ENCODE data around the gene ALKBH4.
"Not testable (repeated sequence)": the region's sequence is repeated elsewhere in the genome, so short reads cannot be mapped to it uniquely, and the experiment has no call there.

ALKBH4 gene
- 3.7 to 7.4 (median 4.1) reads per million in 3 donors for total RNA-seq

DNA sequence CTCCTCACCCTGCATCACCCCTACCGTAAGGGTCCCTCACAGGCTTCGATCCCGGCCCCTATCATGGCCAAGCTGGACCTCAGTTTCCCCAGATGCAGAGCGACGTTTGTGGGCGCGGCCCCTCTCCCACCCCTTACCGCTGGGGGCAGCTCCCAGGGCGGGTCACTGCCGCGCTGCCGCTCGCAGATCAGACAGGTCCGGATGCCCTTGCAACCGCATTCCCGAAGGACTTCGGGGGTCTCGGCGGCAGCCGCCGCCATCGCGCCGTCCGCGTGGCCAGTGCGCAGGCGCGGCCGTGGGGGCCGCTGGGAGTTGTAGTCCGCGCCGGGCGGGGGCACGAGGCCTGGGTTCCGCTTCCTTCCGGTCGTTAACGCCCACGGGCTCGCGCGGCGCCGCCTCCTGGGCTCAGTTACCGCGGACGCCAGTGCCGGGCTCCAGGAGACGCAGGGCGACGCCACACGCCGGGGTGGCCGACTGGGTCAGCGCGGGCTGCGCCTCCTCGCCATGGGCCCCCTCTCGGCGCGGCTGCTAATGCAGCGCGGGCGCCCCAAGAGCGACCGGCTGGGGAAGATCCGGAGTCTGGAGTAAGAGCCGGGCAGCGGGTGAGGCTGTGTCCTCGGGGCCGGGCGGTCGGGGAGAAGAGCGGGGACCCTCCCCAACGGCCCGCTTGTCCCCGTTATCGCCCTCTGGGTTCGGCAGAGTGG lies at the start of gene ALKBH4, which contains the start of gene LRWD1:
ALKBH4 (minus strand) TSS at position 287 of the 704 bp plus-strand sequence; CDS start at position 260, 27 bp downstream.
LRWD1 (plus strand) TSS at position 408 of the 704 bp plus-strand sequence; CDS start at position 505, 97 bp downstream.
- Histone ChIP-seq H3K27ac (ENCODE audit: insufficient read depth, low read length, poor library complexity, severe bottlenecking) (peak within 1 kb of the TSS; percentile 64), H3K36me3 (ENCODE audit: control insufficient read depth, insufficient read depth, low read length) (peaks cover 8% of the 10 kb centered on the region), H3K9me3 (ENCODE audit: control insufficient read depth, low read length) (no peaks in the 10 kb centered on the region), H3K27me3 (replicated peaks; ENCODE audit: control insufficient read depth, insufficient read depth, low read length, poor library complexity, severe bottlenecking) (no peaks in the 10 kb centered on the region), H3K4me3 (ENCODE audit: insufficient read depth, low read depth, low read length, poor library complexity, severe bottlenecking) (peak within 1 kb of the TSS; percentile 93), H3K4me1 (ENCODE audit: control insufficient read depth, insufficient read depth, low read length, poor library complexity, severe bottlenecking) (peaks cover 19% of the 10 kb centered on the region)
- DNase-seq = peak; percentile 87 to 91 (median 90)

GRCh38 chr7:102512642-102513221 lies 48.1 kb upstream of the ALKBH4 start:
- not testable (repeated sequence) for H3K4me3 ChIP-seq (ENCODE audit: insufficient read depth, low read depth, low read length, poor library complexity, severe bottlenecking); H3K9me3 ChIP-seq (ENCODE audit: control insufficient read depth, low read length); H3K27me3 ChIP-seq (replicated peaks; ENCODE audit: control insufficient read depth, insufficient read depth, low read length, poor library complexity, severe bottlenecking); H3K36me3 ChIP-seq (ENCODE audit: control insufficient read depth, insufficient read depth, low read length); DNase-seq; H3K4me1 ChIP-seq (ENCODE audit: control insufficient read depth, insufficient read depth, low read length, poor library complexity, severe bottlenecking); H3K27ac ChIP-seq (ENCODE audit: insufficient read depth, low read length, poor library complexity, severe bottlenecking)

DNA sequence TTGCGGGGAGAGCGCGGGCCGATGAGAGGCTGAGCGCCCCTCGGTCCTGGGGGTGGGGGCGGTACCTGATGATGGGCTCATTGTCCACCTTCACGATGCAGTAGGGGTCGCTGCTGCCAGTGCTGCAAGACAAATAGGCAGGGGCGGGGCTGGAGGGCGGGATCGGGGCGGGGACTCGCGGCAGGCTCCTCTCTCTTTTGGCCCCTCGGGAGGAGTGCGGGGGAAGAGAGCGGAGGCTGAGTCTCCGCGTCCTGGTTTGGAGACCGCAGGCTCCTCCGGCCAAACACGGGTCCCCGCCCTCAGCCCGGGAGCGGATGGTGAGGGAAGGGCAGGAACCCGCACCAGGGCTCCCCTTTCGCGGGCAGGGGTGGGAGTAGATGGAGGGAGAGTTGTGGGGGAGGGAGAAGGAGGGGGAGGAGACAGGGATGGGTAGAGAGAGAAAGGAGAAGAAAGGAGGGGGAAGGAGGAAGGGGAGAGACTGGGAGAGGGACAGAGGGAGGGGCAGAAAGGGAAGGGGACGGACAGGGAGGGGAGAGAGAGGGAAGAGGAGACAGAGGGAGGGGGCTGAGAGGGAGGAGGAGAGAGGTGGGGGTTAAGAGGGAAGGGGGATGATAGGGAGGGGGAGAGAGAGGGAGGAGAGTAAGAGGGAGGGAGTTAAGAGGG lies 47.3 kb upstream of the ALKBH4 start:
- not testable (repeated sequence) for H3K36me3 ChIP-seq (ENCODE audit: control insufficient read depth, insufficient read depth, low read length); H3K27me3 ChIP-seq (replicated peaks; ENCODE audit: control insufficient read depth, insufficient read depth, low read length, poor library complexity, severe bottlenecking); H3K9me3 ChIP-seq (ENCODE audit: control insufficient read depth, low read length); DNase-seq; H3K27ac ChIP-seq (ENCODE audit: insufficient read depth, low read length, poor library complexity, severe bottlenecking); H3K4me3 ChIP-seq (ENCODE audit: insufficient read depth, low read depth, low read length, poor library complexity, severe bottlenecking); H3K4me1 ChIP-seq (ENCODE audit: control insufficient read depth, insufficient read depth, low read length, poor library complexity, severe bottlenecking)

GRCh38 chr7:102510575-102510974 lies 45.9 kb upstream of the ALKBH4 start:
- not testable (repeated sequence) for DNase-seq; H3K36me3 ChIP-seq (ENCODE audit: control insufficient read depth, insufficient read depth, low read length); H3K27ac ChIP-seq (ENCODE audit: insufficient read depth, low read length, poor library complexity, severe bottlenecking); H3K9me3 ChIP-seq (ENCODE audit: control insufficient read depth, low read length); H3K4me3 ChIP-seq (ENCODE audit: insufficient read depth, low read depth, low read length, poor library complexity, severe bottlenecking); H3K27me3 ChIP-seq (replicated peaks; ENCODE audit: control insufficient read depth, insufficient read depth, low read length, poor library complexity, severe bottlenecking); H3K4me1 ChIP-seq (ENCODE audit: control insufficient read depth, insufficient read depth, low read length, poor library complexity, severe bottlenecking)

- not testable (repeated sequence) for H3K4me3 ChIP-seq (ENCODE audit: insufficient read depth, low read depth, low read length, poor library complexity, severe bottlenecking); H3K27me3 ChIP-seq (replicated peaks; ENCODE audit: control insufficient read depth, insufficient read depth, low read length, poor library complexity, severe bottlenecking); DNase-seq; H3K36me3 ChIP-seq (ENCODE audit: control insufficient read depth, insufficient read depth, low read length); H3K9me3 ChIP-seq (ENCODE audit: control insufficient read depth, low read length); H3K27ac ChIP-seq (ENCODE audit: insufficient read depth, low read length, poor library complexity, severe bottlenecking); H3K4me1 ChIP-seq (ENCODE audit: control insufficient read depth, insufficient read depth, low read length, poor library complexity, severe bottlenecking)
Observed at GRCh38 chr7:102507410-102508088, 42.9 kb upstream of the ALKBH4 start.

DNA sequence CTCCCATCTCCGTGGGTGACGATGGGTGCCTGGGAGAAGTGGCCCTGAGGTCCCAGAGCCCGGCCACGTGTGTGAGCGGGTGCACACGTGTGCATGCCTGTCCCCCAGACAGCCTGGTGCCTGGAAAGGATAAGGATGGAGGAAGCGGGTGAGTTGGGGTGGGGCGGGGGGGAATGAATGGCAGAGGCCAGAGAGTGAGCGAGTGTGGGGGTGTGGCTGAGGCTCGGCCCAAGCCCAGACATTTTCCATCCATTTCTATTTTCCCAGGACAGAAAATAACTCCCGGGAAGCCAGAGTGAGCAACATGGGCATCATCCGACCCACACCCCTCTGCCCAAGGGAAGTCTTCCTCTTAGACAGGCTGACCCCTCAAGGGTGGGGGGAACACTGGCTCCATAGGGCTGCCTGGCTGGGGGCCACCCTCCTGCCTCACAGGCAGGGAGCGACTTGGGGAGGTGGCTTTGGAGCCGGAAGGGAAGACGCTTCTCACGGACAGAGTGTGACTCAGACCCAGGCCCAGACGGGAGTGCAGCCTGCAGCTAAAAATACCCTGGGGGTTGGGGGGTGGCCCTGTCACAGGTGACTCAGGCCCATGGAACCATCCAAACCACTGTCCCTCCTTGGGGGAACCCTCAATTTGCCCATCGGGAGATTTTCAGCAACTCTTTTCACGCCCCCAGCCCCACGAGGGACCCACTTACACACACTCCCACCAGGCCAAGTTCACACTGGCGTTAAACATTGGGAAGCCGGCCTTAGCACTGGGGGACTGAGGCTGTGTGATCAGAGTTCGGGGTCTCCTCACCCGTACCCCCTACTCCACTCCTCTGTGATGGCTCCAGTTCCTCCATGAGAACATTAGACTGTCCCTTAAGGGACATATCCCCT lies 40.9 kb upstream of the ALKBH4 start:
- not testable (repeated sequence) for H3K36me3 ChIP-seq (ENCODE audit: control insufficient read depth, insufficient read depth, low read length); H3K4me1 ChIP-seq (ENCODE audit: control insufficient read depth, insufficient read depth, low read length, poor library complexity, severe bottlenecking); H3K27ac ChIP-seq (ENCODE audit: insufficient read depth, low read length, poor library complexity, severe bottlenecking); DNase-seq; H3K4me3 ChIP-seq (ENCODE audit: insufficient read depth, low read depth, low read length, poor library complexity, severe bottlenecking); H3K27me3 ChIP-seq (replicated peaks; ENCODE audit: control insufficient read depth, insufficient read depth, low read length, poor library complexity, severe bottlenecking); H3K9me3 ChIP-seq (ENCODE audit: control insufficient read depth, low read length)

DNA sequence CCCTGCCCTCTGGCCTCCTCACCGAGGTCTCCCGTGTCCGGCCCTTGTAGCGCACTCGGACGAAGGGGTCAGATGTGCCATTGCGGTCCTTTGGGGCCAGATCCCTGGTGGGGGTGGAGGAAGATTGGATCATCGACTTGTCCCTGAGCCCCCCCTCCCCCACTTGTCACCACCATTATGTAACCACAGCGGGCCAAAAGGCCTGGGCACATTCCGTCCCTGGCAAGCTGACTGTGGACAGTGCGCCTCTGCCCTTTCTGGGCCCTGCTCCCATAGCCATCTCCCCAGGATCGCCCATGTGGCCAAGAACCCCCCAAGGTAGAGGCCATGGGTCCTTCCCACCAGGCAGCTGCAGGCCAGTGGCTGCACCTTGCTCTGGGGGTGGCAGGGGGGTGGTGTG lies 38.5 kb upstream of the ALKBH4 start:
- not testable (repeated sequence) for H3K36me3 ChIP-seq (ENCODE audit: control insufficient read depth, insufficient read depth, low read length); H3K4me3 ChIP-seq (ENCODE audit: insufficient read depth, low read depth, low read length, poor library complexity, severe bottlenecking); H3K27ac ChIP-seq (ENCODE audit: insufficient read depth, low read length, poor library complexity, severe bottlenecking); H3K27me3 ChIP-seq (replicated peaks; ENCODE audit: control insufficient read depth, insufficient read depth, low read length, poor library complexity, severe bottlenecking); H3K4me1 ChIP-seq (ENCODE audit: control insufficient read depth, insufficient read depth, low read length, poor library complexity, severe bottlenecking); DNase-seq; H3K9me3 ChIP-seq (ENCODE audit: control insufficient read depth, low read length)

DNA sequence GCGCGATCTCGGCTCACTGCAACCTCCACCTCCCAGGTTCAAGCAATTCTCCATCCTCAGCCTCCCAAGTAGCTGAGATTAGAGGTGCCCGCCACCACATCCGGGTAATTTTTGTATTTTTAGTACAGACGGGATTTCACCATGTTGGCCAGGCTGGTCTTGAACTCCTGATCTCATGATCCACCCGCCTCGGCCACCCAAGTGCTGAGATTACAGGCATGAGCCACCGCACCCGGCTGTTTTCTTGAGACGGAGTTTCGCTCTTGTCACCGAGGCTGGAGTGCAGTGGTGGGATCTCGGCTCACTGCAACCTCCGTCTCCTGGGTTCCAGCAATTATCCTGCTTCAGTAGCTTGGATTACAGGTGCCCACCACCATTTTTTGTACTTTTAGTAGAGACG lies 33.7 kb upstream of the ALKBH4 start:
- not testable (repeated sequence) for H3K36me3 ChIP-seq (ENCODE audit: control insufficient read depth, insufficient read depth, low read length); H3K4me3 ChIP-seq (ENCODE audit: insufficient read depth, low read depth, low read length, poor library complexity, severe bottlenecking); H3K27ac ChIP-seq (ENCODE audit: insufficient read depth, low read length, poor library complexity, severe bottlenecking); H3K27me3 ChIP-seq (replicated peaks; ENCODE audit: control insufficient read depth, insufficient read depth, low read length, poor library complexity, severe bottlenecking); H3K4me1 ChIP-seq (ENCODE audit: control insufficient read depth, insufficient read depth, low read length, poor library complexity, severe bottlenecking); H3K9me3 ChIP-seq (ENCODE audit: control insufficient read depth, low read length); DNase-seq

DNA sequence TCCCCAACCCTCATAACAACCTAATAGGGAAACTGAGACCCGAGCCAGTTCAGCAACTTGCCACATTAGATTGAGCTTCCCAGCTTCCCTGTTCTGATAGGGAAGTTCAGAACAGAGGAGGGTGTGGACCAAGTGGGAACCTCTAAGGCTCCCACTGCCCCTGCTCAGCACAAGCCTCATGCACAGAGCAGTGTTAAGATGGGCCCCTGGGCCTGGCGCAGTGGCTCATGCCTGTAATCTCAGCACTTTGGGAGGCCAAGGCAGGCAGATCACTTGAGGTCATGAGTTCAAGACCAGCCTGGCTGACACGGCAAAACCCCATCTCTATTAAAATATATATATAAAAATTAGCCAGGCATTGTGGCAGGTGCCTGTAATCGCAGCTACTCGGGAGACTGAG lies 32.6 kb upstream of the ALKBH4 start:
- not testable (repeated sequence) for H3K36me3 ChIP-seq (ENCODE audit: control insufficient read depth, insufficient read depth, low read length); H3K27me3 ChIP-seq (replicated peaks; ENCODE audit: control insufficient read depth, insufficient read depth, low read length, poor library complexity, severe bottlenecking); H3K27ac ChIP-seq (ENCODE audit: insufficient read depth, low read length, poor library complexity, severe bottlenecking); H3K9me3 ChIP-seq (ENCODE audit: control insufficient read depth, low read length); DNase-seq; H3K4me3 ChIP-seq (ENCODE audit: insufficient read depth, low read depth, low read length, poor library complexity, severe bottlenecking); H3K4me1 ChIP-seq (ENCODE audit: control insufficient read depth, insufficient read depth, low read length, poor library complexity, severe bottlenecking)
